ENCODE measurements around the gene ZBTB46. TPM values are rescaled to one million over a fixed set of nuclear protein-coding genes. Genes with fewer than 3 reads are reported as not detected.

Gene ZBTB46
- polyA plus RNA-seq, 3 donors: 0.07 to 2.3 (median 0.37) TPM

- peaks cover 0 to 8% of the 10 kb centered on the region in 2 donors for H3K36me3 Mint-ChIP-seq
- Histone ChIP-seq H3K27me3 (ENCODE audit: control insufficient read depth in 2 of 2, insufficient read depth in 2 of 2, low read length in 2 of 2) (peaks cover 28 to 50% of the 10 kb centered on the region in 2 donors), H3K4me1 (ENCODE audit: control insufficient read depth in 1 of 2, insufficient read depth in 2 of 2, low read length in 2 of 2) (peaks cover 9 to 21% of the 10 kb centered on the region in 2 donors), H4K20me1 (ENCODE audit: insufficient read depth, low read length) (peaks cover 11% of the 10 kb centered on the region), H3K9ac (ENCODE audit: insufficient read depth, low read length, poor library complexity, severe bottlenecking) (no peak overlapping the region), H2AFZ (ENCODE audit: insufficient read depth, low read depth, low read length, poor library complexity, severe bottlenecking) (no peak overlapping the region), H3K4me2 (replicated peaks; ENCODE audit: extremely low read depth, low read length, poor library complexity, severe bottlenecking) (no peak overlapping the region), H3K9me3 (replicated peaks in 1 of 2; ENCODE audit: control insufficient read depth in 1 of 2, insufficient read depth in 1 of 2, low read length in 2 of 2) (peaks cover 2 to 12% of the 10 kb centered on the region in 2 donors), H3K79me2 (ENCODE audit: insufficient read depth, low read length) (no peaks in the 10 kb centered on the region), H3K36me3 (replicated peaks in 1 of 2; ENCODE audit: control insufficient read depth in 1 of 2, insufficient read depth in 2 of 2, low read length in 2 of 2) (no peaks in the 10 kb centered on the region), H3K4me3 (replicated peaks in 1 of 3; ENCODE audit: low read depth in 2 of 3, low read length in 3 of 3) (no peak overlapping the region), H3K27ac (ENCODE audit: low read depth in 1 of 2, low read length in 2 of 2) (no peak overlapping the region)
- peaks cover 53 to 63% (median 61%) of the 10 kb centered on the region in 3 donors for H3K27me3 Mint-ChIP-seq (ENCODE audit: low read depth in 3 of 3)
- peaks cover 0 to 20% (median 7%) of the 10 kb centered on the region in 7 donors for H3K9me3 Mint-ChIP-seq
- H3K4me1 Mint-ChIP-seq: peaks cover 9% of the 10 kb centered on the region
- no peak for DNase-seq
- TF ChIP-seq CTCF (IDR thresholded peaks at IDR 0.05): no peak
- H3K4me3 Mint-ChIP-seq: peak overlapping the region in 1 of 2 donors; percentile 96
- 96% methylated on average over 13 of the region's 14 CpGs for WGBS (ENCODE audit: insufficient coverage)
- intact Hi-C loops (cut with micrococcal nuclease): loop anchor here in 1 of 2 donors (5.0 kb wide), 1 partner anchor 34 kb away; the partner anchor contains the start of gene ABHD16B
- H3K27ac Mint-ChIP-seq: peak overlapping the region in 1 of 7 donors; percentile 53
Measured at GRCh38 chr20:63828545-63828944, 2.5 kb downstream of the ZBTB46 start.

GRCh38 chr20:63828124-63828523 lies 2.9 kb downstream of the ZBTB46 start:
- H3K27me3 Mint-ChIP-seq (ENCODE audit: low read depth in 3 of 3): peaks cover 51 to 59% (median 59%) of the 10 kb centered on the region in 3 donors
- Histone ChIP-seq H3K27ac (ENCODE audit: low read depth in 1 of 2, low read length in 2 of 2) (no peak overlapping the region), H3K4me2 (replicated peaks; ENCODE audit: extremely low read depth, low read length, poor library complexity, severe bottlenecking) (no peak overlapping the region), H3K79me2 (ENCODE audit: insufficient read depth, low read length) (no peaks in the 10 kb centered on the region), H3K36me3 (replicated peaks in 1 of 2; ENCODE audit: control insufficient read depth in 1 of 2, insufficient read depth in 2 of 2, low read length in 2 of 2) (no peaks in the 10 kb centered on the region), H2AFZ (ENCODE audit: insufficient read depth, low read depth, low read length, poor library complexity, severe bottlenecking) (no peak overlapping the region), H3K9ac (ENCODE audit: insufficient read depth, low read length, poor library complexity, severe bottlenecking) (no peak overlapping the region), H3K27me3 (ENCODE audit: control insufficient read depth in 2 of 2, insufficient read depth in 2 of 2, low read length in 2 of 2) (peaks cover 28 to 46% of the 10 kb centered on the region in 2 donors), H3K4me3 (replicated peaks in 1 of 3; ENCODE audit: low read depth in 2 of 3, low read length in 3 of 3) (no peak overlapping the region), H3K4me1 (ENCODE audit: control insufficient read depth in 1 of 2, insufficient read depth in 2 of 2, low read length in 2 of 2) (peaks cover 9 to 21% of the 10 kb centered on the region in 2 donors), H3K9me3 (replicated peaks in 1 of 2; ENCODE audit: control insufficient read depth in 1 of 2, insufficient read depth in 1 of 2, low read length in 2 of 2) (peaks cover 2 to 12% of the 10 kb centered on the region in 2 donors), H4K20me1 (ENCODE audit: insufficient read depth, low read length) (peaks cover 11% of the 10 kb centered on the region)
- DNase-seq: no peak
- WGBS (ENCODE audit: insufficient coverage): 100% methylated on average over 4 of the region's 8 CpGs
- H3K4me3 Mint-ChIP-seq: peak overlapping the region in 1 of 2 donors; percentile 96
- TF ChIP-seq CTCF (IDR thresholded peaks at IDR 0.05): no peak
- H3K36me3 Mint-ChIP-seq: peaks cover 0 to 8% of the 10 kb centered on the region in 2 donors
- no peak overlapping the region for H3K27ac Mint-ChIP-seq
- H3K9me3 Mint-ChIP-seq: peaks cover 0 to 20% (median 7%) of the 10 kb centered on the region in 7 donors
- H3K4me1 Mint-ChIP-seq: peaks cover 9% of the 10 kb centered on the region
- intact Hi-C loops (cut with micrococcal nuclease): loop anchor here in 1 of 2 donors (5.0 kb wide), 1 partner anchor 34 kb away; the partner anchor contains the start of gene ABHD16B
